Heart left ventricle (tissue), 16 donors: ENCODE measurements around the gene TENT5A. TPM values are rescaled to one million over a fixed set of nuclear protein-coding genes. Genes with fewer than 3 reads are reported as not detected.

Experiments
- ATAC-seq, 4 donors: fragments of 200-7000 bp; cut with Tn5 transposase; one replicate each; pipeline ENCODE4 v1.9.1; 2020 to 2022; ENCODE audit warnings: moderate library complexity in 4 of 4, mild to moderate bottlenecking in 3 of 4, moderate number of reproducible peaks in 1 of 4
- DNase-seq, 5 donors: peaks; one replicate each; pipeline ENCODE4 v3.0.0-alpha.2; 2020
- H3K27ac ChIP-seq, 12 donors: fragments of 200-600 bp; sonication (generic) in 4 of 12; one replicate each; pipeline versions ENCODE4 v1.5.0 to v1.8.0; 2016 to 2022; ENCODE audit warnings: mild to moderate bottlenecking in 2 of 12
- H3K27me3 ChIP-seq, 9 donors: fragments of 200-600 bp; sonication (generic) in 2 of 9; one replicate each; pipeline versions ENCODE4 v1.5.1 to v1.8.0; 2016 to 2022; ENCODE audit warnings: mild to moderate bottlenecking in 3 of 9
- H3K36me3 ChIP-seq, 9 donors: fragments of 200-600 bp; sonication (generic) in 2 of 9; one replicate each; pipeline versions ENCODE4 v1.5.0 to v1.8.0; 2018 to 2022; ENCODE audit warnings: mild to moderate bottlenecking in 2 of 9
- H3K4me1 ChIP-seq, 12 donors: fragments of 200-600 bp; sonication (generic) in 4 of 12; one replicate each; pipeline versions ENCODE4 v1.5.0 to v1.8.0; 2016 to 2022; ENCODE audit warnings: mild to moderate bottlenecking in 3 of 12
- H3K4me3 ChIP-seq, 12 donors: fragments of 200-600 bp; sonication (generic) in 4 of 12; one replicate each; pipeline versions ENCODE4 v1.5.0 to v1.8.0; 2017 to 2022; ENCODE audit warnings: mild to moderate bottlenecking in 9 of 12, moderate library complexity in 4 of 12
- H3K9me3 ChIP-seq, 12 donors: fragments of 200-600 bp; sonication (generic) in 4 of 12; one replicate each; pipeline versions ENCODE4 v1.5.0 to v1.8.0; 2016 to 2022; ENCODE audit warnings: mild to moderate bottlenecking in 1 of 12
- POLR2A ChIP-seq, 2 donors: fragments of 450-650 bp; IDR thresholded peaks; one replicate each; pipeline ENCODE4 v1.6.1; 2017; ENCODE audit warnings: antibody characterized with exemption in 2 of 2, mild to moderate bottlenecking in 2 of 2, moderate library complexity in 2 of 2
- WGBS, 4 donors: extraction: QIAGEN DNeasy Blood & Tissue Kit in 2 of 4; methylation state at CpG; one replicate each; pipeline versions ENCODE4 v1.1.5 to v1.1.7; 2013 to 2018; 5-methylcytosine and 5-hydroxymethylcytosine counted together
- intact Hi-C, 10 donors: fragments of 100-400 bp; cut with DNase I; formaldehyde crosslinking; loops; one replicate each; pipeline versions ENCODE4 v1.11.1 to v1.14.2; 2022
- polyA plus RNA-seq, 2 donors: library from polyadenylated mRNA; stranded (reverse); fragments of 200-250 nt; gene quantifications; one replicate each; pipeline ENCODE4 v1.2.3, GENCODE V29; 2013
- total RNA-seq, 9 donors: library from RNA; depleted of rRNA in 2 of 9; stranded (reverse); fragments of >200 nt in 2 of 9; fragmentation: NEBNext Ultra II Directional in 3 of 9; extraction: Animal tissue kit (Norgen Biotek cat#: 25700) in 3 of 9; gene quantifications; one replicate each; pipeline versions ENCODE4 v1.1.0 to v1.2.4, GENCODE V29; 2016 to 2023
- TF ChIP-seq, protein P1 (sequence below), 12 donors: fragments of 200-600 bp; sonication (generic) in 4 of 12; IDR thresholded peaks; one replicate each; pipeline versions ENCODE4 v1.5.0 to v1.8.0; 2018 to 2022; ENCODE audit warnings: antibody characterized with exemption in 12 of 12, mild to moderate bottlenecking in 5 of 12
- donor health status: ischemic (EF 13 %, LVEDD 7.1; RV severe dilation, severe dysfunction).
- donor health status: healthy with polysubstance abuse.
- donor health status: DM: no; HTN: yes; CAD: no.
- donor health status: DM: no; HTN: no; CAD: no.
- donor health status: ischemic (EF 25% LVEDD 6.9; RV normal size, moderate dysfunction).
- donor health status: ischemic (EF 25% LVEDD 5.7; RV mildly dilated, moderate dysfunction).
- donor health status: healthy.
- donor health status: DM: yes; HTN: yes; CAD: no.
- donor health status: ischemic (EF 35%, LVEDD 5.7; RV mildly dilated, moderate dysfunction).
- donor health status: nonischemic (EF 11% LVEDD 7.7; RV severe dilation, severe dysfunction).
- donor health status: DM: yes; HTN: yes; CAD: no.
- donor health status: PGD.
- donor health status: ischemic (EF 29% LVEDD 5.4; RV normal size, mild dysfunction).
- donor health status: nonischemic (EF 23%, LVEDD 6.1; RV moderate dilation, normal function).

Gene TENT5A
- total and polyA plus RNA-seq, 11 donors: 15.4 to 47.2 (median 40.2) TPM

DNA sequence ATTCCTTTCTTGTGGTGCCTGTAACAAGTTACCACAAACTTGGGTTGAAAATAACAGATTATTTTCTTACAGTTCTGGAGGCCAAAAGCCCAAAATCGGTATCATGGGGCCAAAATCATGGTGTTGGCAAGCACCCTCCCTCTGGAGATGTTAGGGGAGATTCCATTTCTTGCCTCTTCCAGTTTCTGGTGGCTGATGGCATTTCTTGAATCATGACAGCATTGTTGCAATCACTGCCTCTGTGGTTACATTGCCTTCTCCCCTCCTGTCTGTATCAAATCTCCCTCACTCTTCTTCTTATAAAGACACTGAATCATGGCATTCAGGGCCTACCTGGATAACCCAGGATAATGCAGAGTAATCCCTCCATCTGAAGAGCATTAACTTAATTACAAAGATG lies 17.9 kb upstream of the TENT5A start:
- H3K36me3 ChIP-seq: no peaks in the 10 kb centered on the region
- DNase-seq (no peak), ATAC-seq (no peak)
- H3K27ac ChIP-seq: no peak overlapping the region
- intact Hi-C loops: no loop called here
- TF ChIP-seq, protein P1, sequence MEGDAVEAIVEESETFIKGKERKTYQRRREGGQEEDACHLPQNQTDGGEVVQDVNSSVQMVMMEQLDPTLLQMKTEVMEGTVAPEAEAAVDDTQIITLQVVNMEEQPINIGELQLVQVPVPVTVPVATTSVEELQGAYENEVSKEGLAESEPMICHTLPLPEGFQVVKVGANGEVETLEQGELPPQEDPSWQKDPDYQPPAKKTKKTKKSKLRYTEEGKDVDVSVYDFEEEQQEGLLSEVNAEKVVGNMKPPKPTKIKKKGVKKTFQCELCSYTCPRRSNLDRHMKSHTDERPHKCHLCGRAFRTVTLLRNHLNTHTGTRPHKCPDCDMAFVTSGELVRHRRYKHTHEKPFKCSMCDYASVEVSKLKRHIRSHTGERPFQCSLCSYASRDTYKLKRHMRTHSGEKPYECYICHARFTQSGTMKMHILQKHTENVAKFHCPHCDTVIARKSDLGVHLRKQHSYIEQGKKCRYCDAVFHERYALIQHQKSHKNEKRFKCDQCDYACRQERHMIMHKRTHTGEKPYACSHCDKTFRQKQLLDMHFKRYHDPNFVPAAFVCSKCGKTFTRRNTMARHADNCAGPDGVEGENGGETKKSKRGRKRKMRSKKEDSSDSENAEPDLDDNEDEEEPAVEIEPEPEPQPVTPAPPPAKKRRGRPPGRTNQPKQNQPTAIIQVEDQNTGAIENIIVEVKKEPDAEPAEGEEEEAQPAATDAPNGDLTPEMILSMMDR (IDR thresholded peaks at IDR 0.05): no peak
- no peak for TF ChIP-seq POLR2A (IDR thresholded peaks at IDR 0.05)
- H3K4me3 ChIP-seq: no peak overlapping the region
- H3K4me1 ChIP-seq: peaks cover 0 to 26% (median 8%) of the 10 kb centered on the region in 12 donors
- no peaks in the 10 kb centered on the region for H3K9me3 ChIP-seq
- 87 to 92% (median 90%) methylated on average over 1 of the region's 1 CpG for WGBS, 4 donors
- no peaks in the 10 kb centered on the region for H3K27me3 ChIP-seq

DNA sequence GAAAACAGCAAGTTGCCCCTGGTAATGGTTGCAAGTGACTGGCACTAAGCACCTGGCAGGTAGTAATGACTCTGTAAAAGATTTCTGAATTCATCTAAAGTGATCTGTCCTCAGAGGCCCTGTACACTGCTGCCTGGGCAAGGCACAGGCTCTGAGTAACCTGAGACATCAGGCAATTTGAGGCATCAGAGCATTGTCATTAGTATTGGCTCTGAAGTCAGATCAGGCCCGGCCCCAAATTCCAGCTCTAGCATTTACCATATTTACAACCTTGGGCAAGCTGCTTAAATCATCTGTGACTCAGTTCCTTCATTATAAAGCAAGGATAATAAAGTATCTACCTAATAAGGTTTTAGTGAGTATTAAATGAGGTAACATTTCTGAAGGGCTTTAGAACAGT lies 17.3 kb upstream of the TENT5A start:
- 69 to 84% (median 82%) methylated on average over 1 of the region's 1 CpG for WGBS, 4 donors
- no peaks in the 10 kb centered on the region for H3K9me3 ChIP-seq
- H3K4me3 ChIP-seq: no peak overlapping the region
- no peaks in the 10 kb centered on the region for H3K36me3 ChIP-seq
- no peak overlapping the region for H3K27ac ChIP-seq
- DNase-seq (no peak), ATAC-seq (no peak)
- H3K4me1 ChIP-seq: peaks cover 0 to 26% (median 8%) of the 10 kb centered on the region in 12 donors
- TF ChIP-seq, protein P1 (IDR thresholded peaks at IDR 0.05): no peak
- no peak for TF ChIP-seq POLR2A (IDR thresholded peaks at IDR 0.05)
- H3K27me3 ChIP-seq: no peaks in the 10 kb centered on the region
- intact Hi-C loops: no loop called here

DNA sequence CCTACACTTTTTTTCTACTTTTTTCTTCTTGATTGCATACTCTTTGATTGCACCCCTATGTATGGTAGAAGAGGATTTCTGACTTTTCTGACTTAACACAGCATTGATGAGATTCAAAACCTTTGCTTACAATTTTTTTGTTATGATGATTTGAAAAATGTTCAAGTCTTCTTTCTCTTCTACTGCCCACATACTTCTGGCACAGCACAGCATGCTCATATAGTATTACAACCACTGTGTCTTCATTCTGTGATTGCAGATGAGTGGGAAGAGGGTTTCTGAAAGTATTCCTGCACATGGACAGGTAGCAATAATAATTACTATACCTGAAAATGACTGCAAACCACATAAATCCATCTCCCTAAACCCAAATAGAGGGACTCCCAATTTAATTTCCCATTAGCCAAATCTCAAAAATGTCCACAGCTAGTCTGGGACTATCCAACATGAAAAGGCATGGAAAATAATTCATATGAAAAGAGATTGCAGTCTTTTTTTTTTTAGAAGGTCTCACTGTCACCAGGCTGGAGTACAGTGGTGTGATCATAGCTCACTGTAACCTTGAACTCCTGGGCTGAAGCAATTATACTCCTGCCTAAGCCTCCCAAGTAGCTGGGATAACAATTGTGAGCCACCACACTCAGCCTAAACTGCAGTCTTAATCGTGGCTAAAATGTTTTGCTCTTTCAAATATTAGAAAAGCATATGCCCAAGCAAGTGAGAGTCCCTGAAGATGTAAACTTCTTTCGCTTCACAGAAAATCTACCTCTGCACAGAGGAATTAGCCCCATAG lies 15.9 kb upstream of the TENT5A start:
- 75 to 96% (median 84%) methylated on average over 2 of the region's 2 CpGs for WGBS, 4 donors

More for the DNA sequence above, 15.9 kb upstream of the TENT5A start:
- TF ChIP-seq, protein P1 (IDR thresholded peaks at IDR 0.05): no peak
- no peak for TF ChIP-seq POLR2A (IDR thresholded peaks at IDR 0.05)
- Histone ChIP-seq H3K4me3 (no peak overlapping the region), H3K4me1 (peaks cover 0 to 26% (median 8%) of the 10 kb centered on the region in 12 donors), H3K27me3 (no peaks in the 10 kb centered on the region), H3K27ac (no peak overlapping the region), H3K9me3 (no peaks in the 10 kb centered on the region), H3K36me3 (no peaks in the 10 kb centered on the region)
- DNase-seq: no peak
- ATAC-seq: no peak
- intact Hi-C loops: no loop called here
